ENCODE results near the gene RAD51B.
"Not testable (repeated sequence)": the region's sequence is repeated elsewhere in the genome, so short reads cannot be mapped to it uniquely, and the experiment has no call there.

RAD51B gene

DNA sequence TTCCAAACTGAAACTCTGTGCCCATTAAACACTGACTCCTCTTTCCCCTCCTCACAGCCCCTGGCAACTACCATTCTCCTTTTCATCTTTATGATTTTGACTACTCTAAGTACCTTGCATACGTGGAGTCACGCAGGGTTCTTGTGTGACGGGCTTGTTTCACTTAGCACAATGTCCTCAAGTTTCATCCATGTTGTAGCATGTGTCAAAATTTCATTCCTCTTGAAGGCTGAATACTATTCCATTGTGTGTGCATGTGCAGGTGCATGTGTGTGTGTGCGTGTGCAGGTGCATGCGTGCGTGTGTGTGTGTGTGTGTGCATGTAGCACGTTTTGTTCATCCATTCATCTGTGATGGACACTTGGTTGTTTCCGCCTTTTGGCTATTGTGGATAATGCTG is 867.1 kb downstream of the RAD51B start:
- DNase-seq = no peak

DNA sequence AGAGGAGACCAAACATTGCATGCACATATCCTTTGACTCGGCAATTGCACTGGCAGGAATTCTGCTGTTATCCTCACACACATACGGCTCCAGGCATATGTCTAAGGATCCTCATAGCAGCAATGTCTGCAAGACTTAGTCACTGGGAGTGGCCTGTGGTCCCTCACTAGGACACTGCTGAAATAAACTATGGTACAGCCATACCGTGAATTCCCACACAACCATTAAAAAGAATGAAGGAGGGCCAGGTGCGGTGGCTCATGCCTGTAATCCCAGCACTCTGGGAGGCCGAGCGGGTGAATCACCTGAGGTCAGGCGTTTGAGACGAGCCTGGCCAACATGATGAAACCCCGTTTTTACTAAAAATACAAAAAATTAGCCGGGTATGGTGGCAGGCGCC is 868.2 kb downstream of the RAD51B start:
- no peak for DNase-seq

DNA sequence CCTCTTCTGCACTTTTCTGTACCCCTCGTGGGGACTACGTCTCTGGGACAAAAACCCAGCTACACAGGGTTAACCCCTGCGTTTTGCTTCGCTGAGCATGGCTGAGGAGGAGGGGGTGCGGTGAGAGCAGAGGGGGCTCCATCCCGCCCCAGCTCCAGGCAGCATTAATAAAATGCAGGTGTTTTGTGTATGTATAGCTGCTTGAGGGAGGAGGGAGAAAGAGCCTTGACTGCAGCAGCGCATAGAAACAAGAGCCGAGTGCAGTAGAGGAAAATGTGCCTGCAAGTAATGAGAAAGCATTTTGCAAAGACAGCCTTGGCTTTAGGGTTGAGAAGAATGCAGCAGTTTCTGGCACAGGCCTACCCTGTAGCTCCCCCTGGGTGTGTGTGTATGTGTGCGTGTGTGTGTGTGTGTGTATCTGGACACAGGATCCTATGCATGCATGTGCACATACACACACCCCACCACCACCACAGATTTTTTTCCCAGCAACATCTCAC is 869.3 kb downstream of the RAD51B start:
- DNase-seq = no peak

DNA sequence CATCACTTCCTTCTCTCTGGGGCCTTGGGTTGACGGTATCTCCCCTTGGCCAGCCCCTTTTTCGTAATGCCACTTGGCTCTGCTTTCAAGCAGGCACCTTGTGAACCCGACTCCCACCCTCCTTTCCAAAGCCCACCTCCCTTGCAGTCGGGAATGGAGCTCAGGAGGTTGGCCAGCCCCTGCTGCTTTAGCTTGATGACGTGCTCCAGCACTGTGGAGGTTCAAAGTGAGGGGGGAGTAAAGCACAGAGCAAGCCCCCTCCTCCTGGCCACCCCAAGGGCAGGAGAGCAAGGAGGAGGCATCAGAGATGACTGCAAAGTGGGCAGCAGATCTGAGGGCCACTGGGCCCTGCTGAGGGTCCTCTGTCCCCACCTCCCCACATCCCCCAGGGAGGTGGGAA is 869.9 kb downstream of the RAD51B start:
- DNase-seq = no peak

DNA sequence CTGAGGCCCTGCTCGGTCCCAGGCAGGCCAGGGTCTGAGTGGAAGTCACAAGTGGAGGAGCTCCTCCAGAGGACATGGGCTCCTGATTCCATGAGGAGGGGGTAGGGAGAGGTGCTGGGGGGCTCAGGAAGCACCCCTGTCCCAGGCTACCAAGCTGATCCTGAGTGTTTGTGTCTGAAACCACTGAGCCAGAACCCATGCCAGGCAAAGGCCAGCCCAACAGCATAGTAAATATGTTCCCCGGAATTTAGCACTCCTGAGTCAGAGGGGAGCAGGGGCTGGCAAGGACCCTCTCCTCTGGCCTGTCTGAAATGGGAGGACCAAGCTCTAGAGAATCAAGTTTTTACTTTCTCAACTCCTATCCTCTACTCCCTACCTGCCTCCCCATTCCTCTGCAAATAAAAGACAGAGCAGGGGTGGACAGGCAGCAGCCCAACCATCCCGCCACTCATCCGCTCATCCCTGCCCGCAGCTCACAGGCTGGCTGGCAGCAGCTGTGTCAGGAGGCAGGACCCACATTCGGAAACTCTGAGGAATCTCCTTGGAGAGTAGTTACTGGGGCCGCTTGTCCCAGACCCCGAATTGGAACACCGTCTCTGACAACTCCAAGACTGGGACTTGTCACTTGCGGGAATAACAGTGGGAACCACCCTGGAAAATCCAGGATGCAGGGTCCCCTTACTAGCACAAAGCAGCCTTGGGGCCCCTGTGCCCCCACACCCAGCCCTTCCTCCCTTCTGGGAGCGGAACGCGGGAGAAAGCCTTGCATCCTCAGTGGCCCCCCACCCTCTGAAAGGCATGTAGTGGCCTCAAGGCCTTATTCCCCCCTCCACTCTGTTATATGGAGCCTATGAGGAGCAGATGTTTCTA is 870.7 kb downstream of the RAD51B start:
- no peak for DNase-seq

DNA sequence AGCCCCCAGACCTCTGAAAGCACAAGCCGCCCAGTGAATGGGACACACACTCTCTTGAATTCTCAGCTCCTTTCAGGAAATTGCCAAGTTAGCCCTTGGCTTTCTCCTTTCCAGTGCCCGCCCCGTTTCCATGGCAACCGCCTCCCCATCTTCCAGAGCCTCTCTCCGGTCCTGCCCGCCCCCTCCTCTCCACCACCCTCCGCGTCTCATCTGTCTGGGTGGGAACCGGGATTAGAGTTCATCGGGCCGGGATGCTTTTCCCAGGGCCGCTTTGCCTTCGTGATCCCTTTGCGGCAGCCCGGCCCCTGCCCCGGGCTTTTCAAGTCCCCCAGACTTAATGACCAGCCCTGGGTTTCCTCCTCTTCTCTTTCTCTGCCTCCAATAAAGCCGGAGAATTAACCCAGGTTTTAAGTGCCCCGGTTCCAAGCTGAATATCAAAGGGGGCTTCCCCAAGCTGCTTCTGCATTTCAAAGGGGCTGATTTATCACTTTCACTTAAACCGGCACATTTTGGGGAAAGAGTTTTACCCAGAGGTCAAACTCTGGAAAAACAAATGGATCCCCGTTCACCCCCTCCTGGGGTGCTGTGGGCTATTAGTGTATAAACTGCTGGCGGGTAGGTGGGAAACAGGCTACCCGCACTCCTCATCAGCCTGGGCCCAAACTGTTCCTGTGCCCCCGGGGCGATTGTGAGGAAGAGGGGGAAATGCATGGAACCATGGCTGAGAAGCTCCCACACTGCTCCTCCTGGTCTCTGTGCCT is 871.6 kb downstream of the RAD51B start:
- no peak for DNase-seq

DNA sequence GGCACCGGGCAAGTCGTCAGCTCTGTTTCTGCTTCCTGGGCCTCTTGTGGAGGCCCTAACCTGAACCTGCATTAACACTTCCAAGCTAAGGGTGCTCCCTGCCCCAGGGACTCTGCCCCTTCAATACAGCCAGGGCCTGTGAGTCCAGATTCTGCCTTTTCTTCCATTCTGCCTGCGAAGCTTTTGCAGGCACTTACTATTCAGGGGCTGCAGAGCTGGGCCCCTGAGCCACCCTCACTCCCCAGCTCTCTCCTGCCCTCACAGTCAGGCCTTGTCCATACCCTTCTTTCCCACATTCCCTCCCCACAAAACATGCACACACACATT is 872.2 kb downstream of the RAD51B start:
- DNase-seq = no peak

DNA sequence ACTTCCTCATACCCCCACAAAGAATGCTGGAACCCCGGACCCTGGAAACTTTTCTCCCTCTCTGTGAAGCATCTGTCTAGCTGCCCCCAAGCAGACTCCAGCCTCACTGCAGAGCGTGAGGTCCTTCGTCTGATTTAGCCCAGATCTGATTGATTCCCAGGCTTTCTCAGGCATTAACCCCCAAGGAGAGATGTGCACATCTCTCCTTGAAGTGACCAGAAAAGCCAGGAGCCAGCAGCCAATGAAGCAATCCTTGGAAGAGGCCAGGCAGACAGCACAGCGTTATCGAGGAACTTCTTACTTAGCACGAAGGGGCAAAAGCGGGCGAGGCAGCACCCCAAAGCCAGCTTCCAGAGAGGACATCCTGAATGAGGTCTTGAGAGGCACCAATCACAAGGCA is 872.6 kb downstream of the RAD51B start:
- no peak for DNase-seq

DNA sequence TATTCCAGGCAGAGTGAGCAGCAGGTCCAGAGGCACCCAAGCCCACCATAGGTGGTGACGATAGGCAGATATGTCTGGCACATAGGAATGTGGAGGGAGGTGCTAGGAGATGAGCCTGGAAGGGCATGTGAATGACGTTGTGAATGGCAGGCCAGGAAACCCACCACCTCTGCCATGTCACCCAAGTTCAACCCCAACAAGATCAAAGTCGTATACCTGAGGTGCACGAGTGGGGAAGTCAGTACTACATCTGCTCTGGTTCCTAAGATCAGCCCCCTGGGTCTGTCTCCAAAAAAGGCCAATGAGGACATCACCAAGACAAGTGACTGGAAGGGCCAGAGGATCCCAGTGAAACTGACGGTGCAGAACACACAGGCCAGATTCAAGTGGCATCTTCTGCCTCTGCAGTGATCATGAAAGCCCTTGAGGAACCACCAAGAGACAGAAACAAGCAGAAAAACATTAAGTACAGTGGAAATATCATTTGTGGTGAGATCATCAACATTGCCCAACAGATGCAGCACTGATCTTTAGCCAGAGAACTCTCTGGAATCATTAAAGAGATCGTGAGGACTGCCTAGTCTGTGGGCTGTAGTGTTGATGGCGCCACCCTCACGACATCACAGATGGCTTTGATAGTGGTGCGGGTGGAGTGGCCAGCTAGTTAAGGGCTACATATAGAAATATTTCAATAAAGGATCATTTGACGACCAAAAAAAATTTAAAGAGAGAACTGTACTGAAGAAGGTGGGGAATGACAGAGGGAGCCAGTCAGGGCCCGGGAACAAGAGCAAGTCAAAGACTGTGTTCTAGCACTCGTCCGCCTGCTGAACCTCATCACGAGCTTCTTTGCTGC is 873.6 kb downstream of the RAD51B start:
- DNase-seq = no peak

DNA sequence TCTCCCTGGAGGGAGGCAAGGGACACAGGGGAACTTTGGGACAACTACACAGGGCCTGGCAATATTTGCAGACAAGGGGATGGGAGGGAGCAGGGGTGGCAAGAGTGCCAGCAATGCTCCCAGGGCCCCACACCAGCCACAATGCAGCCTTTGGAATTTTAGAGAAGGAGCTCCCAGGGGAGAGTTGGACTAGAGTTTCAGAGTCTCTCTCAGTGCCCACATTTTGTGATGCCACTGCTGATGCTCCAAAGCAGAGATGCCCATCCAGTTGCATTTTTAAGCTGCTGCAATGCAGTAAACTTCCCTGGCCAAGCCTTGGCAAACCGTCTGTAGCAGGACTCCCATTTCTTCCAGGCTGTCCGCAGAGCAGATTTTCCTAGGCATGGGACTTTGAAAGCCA is 874.3 kb downstream of the RAD51B start:
- no peak for DNase-seq

DNA sequence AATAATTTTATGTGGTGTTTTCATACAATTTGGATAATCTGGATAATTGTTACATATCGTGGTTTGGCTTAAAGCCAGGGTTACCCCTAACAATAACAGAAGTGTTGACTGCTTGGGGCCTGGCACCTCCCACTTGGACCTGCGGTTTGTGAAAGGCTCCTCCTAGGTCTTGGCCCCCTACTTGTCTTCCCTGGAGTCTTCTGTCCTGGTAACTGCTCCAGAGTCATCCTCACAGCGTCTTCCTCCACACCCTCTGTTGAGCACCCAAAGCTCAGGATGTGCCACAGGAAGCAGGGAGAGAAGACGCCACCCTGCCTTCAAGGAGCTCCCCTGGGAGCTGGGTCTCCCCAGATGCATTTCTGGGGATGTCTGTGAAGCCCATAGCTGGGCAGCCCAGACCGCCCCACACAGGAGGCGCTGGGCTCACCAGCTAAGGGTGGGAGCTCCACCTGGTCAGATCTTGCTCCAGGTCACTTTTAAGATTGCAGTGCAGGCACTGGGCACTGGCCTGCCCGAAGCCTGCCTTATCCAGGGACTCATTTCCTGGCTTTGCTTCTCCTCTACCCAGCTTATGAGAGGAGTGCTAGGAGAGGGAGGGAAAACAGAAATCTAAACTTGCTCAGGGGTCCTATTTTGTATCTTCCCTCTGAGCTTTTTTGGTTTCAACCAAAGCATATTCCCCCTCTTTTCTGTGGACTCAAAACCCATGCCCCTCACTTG is 875.1 kb downstream of the RAD51B start:
- DNase-seq = no peak

DNA sequence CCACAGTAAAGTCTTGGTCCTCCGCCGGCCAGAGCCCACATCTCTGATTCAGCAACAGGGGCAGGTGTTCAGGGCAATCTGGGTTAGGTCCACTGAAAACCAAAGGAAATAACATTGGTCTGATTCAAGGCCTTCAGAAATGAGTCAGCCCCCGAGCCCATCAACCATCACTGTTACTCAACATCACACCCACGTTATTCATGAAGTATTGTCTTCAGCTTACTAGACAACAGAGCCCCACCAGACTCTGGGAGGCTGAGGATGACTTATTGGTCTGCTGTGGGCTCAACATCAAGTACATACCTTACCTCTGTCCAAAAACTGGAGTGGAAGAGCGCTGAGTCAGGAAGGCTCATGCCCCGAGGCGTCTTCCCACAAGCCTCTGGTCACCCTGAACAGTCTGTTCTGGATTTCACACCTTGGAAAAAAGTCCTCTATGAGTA is 875.8 kb downstream of the RAD51B start:
- DNase-seq = no peak

DNA sequence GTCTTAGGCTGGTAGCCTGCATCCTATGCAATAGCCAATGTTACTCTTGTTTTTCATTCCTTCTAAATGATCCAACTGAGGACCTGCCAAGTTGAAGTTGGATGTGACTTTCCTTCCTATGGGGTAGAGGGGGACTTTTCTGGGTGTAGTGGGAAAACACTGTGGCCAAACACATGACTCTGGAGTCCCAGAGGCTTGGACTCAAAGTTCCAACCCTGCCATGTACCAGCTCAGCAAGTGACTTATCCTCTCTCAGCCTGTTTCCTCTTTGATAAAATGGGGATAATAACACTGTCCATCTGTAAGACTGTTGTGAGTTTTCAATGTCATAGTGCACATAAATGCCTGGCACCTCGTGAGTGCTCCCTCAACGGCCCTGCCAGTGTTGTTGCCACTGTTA is 876.3 kb downstream of the RAD51B start:
- DNase-seq = no peak

DNA sequence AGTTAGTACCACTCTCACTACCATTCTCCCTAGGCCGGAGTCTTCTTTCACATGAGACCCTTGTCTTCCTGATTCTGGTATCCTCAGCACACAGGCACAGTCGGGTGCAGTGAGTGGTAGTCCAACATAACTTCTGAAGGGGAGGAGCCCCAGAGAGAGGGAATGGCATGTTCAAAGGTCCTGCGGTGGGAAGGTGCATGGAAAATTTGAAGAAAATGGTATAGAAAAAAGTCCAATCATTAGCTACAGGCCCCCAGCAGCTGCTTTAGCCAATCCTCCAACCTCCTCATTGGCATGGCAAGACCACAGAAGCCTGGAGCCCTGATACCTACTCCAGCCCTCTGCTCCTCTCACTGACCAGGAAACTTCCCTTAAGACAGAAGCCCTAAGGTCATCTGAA is 876.7 kb downstream of the RAD51B start:
- no peak for DNase-seq

DNA sequence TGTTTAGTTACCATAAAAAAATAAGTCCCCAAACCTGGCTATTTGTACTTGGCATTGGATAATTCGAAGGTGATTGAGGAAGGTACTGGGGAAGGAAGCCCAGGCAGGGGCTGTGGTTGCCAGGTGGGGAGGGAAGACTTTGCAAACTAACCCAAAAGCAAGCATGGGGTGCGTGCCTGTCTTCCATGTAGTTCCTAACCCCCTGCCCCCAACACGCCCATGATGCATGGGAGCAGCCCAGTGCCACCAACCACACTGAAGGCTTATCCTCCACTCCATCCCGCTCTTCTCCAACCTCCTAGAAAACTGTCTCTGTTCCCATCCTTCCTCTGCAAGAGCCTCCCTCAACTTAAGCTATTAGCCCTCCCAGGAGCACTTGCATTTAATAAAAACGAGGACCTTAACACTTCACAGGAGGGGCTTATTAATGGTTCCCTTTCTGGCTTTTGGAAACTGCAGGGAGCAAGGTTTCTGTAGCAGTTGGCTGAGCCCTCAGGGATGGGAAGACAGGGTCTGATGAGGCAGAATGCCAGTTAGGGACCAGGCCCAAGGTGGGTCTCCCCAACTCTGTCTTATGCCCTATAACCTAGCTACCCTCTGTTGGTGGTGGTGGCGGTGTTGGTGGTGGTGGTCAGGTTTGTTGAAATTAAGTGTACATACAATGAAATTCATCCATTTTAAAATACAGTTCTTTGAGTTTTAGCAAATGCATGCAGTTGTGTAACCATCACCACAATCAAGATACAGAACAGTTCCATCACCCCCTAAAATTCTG is 877.3 kb downstream of the RAD51B start:
- no peak for DNase-seq

DNA sequence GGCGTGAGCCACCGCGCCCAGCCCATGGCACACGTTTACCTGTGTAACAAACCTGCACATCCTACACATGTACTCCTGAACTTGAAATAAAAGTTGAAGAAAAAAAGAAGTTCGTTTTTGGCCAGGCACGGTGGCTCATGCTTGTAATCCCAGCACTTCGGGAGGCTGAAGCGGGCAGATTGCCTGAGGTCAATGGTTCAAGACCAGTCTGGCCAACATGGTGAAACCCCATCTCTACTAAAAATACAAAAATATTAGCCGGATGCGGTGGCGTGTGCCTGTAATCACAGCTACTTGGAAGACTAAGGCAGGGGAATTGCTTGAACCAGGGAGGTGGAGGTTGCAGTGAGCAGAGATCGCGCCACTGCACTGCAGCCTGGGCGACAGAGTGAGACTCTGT is 879.2 kb downstream of the RAD51B start:
- DNase-seq = not testable (repeated sequence)

DNA sequence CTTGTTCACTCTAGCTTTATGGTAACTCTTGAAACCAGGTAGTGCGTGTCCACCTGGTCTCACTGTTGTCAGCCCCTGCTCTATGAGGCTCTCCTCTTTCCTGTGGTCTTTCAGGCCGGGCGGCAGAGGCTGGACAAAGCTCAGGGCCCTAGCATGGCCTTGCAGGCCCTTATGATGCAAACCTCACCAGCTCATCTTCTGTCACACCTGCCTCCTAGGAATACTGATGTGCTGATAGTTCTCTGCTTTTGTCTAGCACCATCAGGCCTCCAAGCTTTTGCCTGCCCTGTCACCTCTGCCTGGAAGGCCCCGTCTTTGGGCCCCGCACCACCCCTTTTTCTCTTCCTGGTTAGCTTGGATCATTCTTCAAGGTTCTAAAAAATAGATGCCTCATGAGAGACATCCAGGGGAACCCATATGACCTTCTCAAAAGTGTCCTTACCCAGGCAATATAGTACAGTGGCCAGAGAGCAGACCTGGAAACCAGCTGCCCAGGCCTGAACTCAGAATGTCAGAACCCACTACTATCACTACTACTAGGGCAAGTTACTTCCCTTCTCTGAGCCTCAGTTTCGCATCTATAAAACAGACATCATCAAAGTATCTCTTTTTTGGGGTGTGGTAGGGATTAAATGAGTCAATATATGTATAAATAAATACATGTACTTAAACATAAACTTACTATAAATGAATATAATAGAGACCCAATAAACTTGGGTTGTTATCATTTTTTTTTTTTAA is 881.6 kb downstream of the RAD51B start:
- DNase-seq = no peak

DNA sequence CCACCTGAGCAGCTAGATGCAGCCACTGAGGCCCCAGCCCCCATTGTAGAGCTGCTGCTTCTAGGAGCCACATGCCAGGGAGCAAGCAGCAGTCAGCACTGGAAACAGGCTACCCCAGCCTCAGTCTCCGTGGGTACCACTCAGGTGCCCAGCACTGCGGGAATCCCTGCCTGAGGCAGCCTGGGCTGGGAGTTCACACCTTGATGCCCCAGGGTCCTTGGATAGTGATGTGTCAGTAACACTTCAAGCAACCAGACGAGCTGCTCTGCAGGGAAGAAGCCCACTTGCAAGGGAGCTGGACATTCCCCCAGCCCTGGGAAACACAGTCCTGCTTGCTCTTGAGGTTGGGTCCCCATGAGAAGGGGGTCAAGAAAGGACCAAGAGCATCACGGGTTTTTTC is 882.6 kb downstream of the RAD51B start:
- DNase-seq = no peak

DNA sequence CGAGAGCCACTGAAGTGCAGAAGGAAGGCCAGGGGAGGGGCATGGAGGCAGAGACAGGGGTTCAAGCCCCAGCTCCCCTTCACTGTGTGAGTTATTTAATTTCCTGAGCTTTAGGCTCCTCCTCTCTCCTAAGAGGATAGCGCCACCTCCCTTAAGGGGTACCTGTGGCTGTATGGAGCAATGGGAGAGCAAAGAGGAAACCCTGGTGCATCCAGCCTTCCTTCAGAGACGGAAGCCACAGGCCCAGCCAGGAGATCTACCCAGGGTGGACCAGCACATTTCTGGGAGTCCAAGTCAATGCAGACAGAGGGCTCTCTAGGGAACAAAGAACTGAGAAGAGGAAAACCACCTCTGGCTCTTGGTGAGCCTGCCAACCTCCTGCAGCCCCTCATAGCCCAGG is 883.0 kb downstream of the RAD51B start:
- no peak for DNase-seq

DNA sequence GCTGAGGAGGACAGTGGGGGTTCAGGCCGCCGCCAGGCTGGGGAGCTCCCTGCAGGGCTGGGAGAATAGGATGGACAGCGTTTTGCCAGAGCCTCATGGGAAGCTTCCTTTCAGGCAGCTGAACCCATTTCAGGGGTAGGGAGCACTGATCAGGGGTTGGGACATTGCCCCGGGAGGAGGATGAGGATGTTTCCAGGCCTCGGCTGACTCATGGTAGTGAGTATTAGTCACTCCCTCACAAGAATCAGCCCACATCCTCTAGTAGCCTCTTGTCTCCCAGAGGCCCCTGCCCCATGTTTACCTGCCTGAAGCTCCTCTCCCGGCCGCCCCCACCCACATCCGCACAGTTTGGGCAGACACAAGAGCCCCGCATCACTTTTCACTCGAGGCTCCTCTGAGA is 883.5 kb downstream of the RAD51B start:
- DNase-seq = no peak
